Sigmoid colon (tissue), 7 donors: ENCODE data around the gene SERINC5. TPM values are rescaled to one million over a fixed set of nuclear protein-coding genes. Genes with fewer than 3 reads are reported as not detected.

Source experiments
- DNase-seq: peaks from one replicate; pipeline ENCODE4 v3.0.0-alpha.2; 2019
- H3K27ac ChIP-seq, 4 donors: fragments of 200-600 bp; sonication (generic); one replicate each; pipeline ENCODE4 v1.5.1; 2016 to 2019; ENCODE audit warnings: mild to moderate bottlenecking in 1 of 4
- H3K27me3 ChIP-seq, 3 donors: fragments of 200-600 bp; sonication (generic); one replicate each; pipeline ENCODE4 v1.5.1; 2019; ENCODE audit warnings: mild to moderate bottlenecking in 1 of 3
- H3K36me3 ChIP-seq, 4 donors: fragments of 200-600 bp; sonication (generic); one replicate each; pipeline ENCODE4 v1.5.1; 2016 to 2019
- H3K4me1 ChIP-seq, 4 donors: fragments of 200-600 bp; sonication (generic); one replicate each; pipeline ENCODE4 v1.5.1; 2017 to 2019
- H3K4me3 ChIP-seq, 4 donors: fragments of 200-600 bp; sonication (generic); one replicate each; pipeline ENCODE4 v1.5.1; 2017 to 2019; ENCODE audit warnings: mild to moderate bottlenecking in 2 of 4, moderate library complexity in 1 of 4
- H3K9me3 ChIP-seq, 4 donors: fragments of 200-600 bp in 3 of 4; sonication (generic) in 3 of 4; one replicate each; pipeline versions ENCODE4 v1.5.1 to v1.6.1; 2013 to 2019
- EP300 ChIP-seq, 4 donors: sonication (generic); formaldehyde crosslinking; IDR thresholded peaks; one replicate each; pipeline ENCODE4 v1.6.1; 2017; ENCODE audit warnings: antibody characterized with exemption in 4 of 4
- POLR2A ChIP-seq, 2 donors: fragments of 450-650 bp; IDR thresholded peaks; one replicate each; pipeline ENCODE4 v1.6.1; 2016; ENCODE audit warnings: antibody characterized with exemption in 2 of 2, mild to moderate bottlenecking in 2 of 2, moderate library complexity in 2 of 2
- POLR2AphosphoS5 ChIP-seq, 4 donors: sonication (generic); formaldehyde crosslinking; IDR thresholded peaks; one replicate each; pipeline ENCODE4 v1.6.1; 2017; ENCODE audit warnings: antibody characterized with exemption in 4 of 4
- WGBS, 2 donors: extraction: QIAGEN DNeasy Blood & Tissue Kit; methylation state at CpG; one replicate each; pipeline ENCODE4 v1.1.7; 2013; 5-methylcytosine and 5-hydroxymethylcytosine counted together
- intact Hi-C: fragments of 100-400 bp; cut with DNase I; formaldehyde crosslinking; loops from one replicate; pipeline ENCODE4 v1.15.1; 2023
- polyA plus RNA-seq, 3 donors: library from polyadenylated mRNA; stranded (reverse); fragments of 200-250 nt; gene quantifications; one replicate each; pipeline ENCODE4 v1.2.3, GENCODE V29; 2013
- total RNA-seq, 4 donors: library from RNA; depleted of rRNA; stranded (reverse); fragments of >200 nt; gene quantifications; one replicate each; pipeline ENCODE4 v1.1.0, GENCODE V29; 2016
- TF ChIP-seq, protein P1 (sequence below), 4 experiments: fragments of 450-650 bp in 3 of 4; fragments of 200-600 bp in 1 of 4; IDR thresholded peaks; one replicate each; pipeline ENCODE4 v1.5.1; 2016 to 2019; ENCODE audit warnings: antibody characterized with exemption in 4 of 4, mild to moderate bottlenecking in 3 of 4, moderate library complexity in 2 of 4
- donor health status: healthy with polysubstance abuse.
- donor health status: Bipolar disorder and iron deficiency.
- donor health status: healthy.

The SERINC5 gene
- total and polyA plus RNA-seq, 7 donors = 3.6 to 25.9 (median 9.6) TPM

- Histone ChIP-seq H3K4me3 (no peak overlapping the region), H3K27me3 (no peaks in the 10 kb centered on the region), H3K9me3 (no peaks in the 10 kb centered on the region), H3K4me1 (no peaks in the 10 kb centered on the region), H3K36me3 (no peaks in the 10 kb centered on the region), H3K27ac (no peak overlapping the region)
- intact Hi-C loops = no loop called here
- no peak for DNase-seq
- TF ChIP-seq EP300 (IDR thresholded peaks at IDR 0.05) = no peak
- TF ChIP-seq, protein P1, sequence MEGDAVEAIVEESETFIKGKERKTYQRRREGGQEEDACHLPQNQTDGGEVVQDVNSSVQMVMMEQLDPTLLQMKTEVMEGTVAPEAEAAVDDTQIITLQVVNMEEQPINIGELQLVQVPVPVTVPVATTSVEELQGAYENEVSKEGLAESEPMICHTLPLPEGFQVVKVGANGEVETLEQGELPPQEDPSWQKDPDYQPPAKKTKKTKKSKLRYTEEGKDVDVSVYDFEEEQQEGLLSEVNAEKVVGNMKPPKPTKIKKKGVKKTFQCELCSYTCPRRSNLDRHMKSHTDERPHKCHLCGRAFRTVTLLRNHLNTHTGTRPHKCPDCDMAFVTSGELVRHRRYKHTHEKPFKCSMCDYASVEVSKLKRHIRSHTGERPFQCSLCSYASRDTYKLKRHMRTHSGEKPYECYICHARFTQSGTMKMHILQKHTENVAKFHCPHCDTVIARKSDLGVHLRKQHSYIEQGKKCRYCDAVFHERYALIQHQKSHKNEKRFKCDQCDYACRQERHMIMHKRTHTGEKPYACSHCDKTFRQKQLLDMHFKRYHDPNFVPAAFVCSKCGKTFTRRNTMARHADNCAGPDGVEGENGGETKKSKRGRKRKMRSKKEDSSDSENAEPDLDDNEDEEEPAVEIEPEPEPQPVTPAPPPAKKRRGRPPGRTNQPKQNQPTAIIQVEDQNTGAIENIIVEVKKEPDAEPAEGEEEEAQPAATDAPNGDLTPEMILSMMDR (IDR thresholded peaks at IDR 0.05) = no peak
- no peak for TF ChIP-seq POLR2A (IDR thresholded peaks at IDR 0.05)
- TF ChIP-seq POLR2AphosphoS5 (IDR thresholded peaks at IDR 0.05) = no peak
- WGBS, 2 donors = 92 to 95% methylated on average over 10 of the region's 10 CpGs
Measured at GRCh38 chr5:80072103-80073073, 183.5 kb downstream of the SERINC5 start.

DNA sequence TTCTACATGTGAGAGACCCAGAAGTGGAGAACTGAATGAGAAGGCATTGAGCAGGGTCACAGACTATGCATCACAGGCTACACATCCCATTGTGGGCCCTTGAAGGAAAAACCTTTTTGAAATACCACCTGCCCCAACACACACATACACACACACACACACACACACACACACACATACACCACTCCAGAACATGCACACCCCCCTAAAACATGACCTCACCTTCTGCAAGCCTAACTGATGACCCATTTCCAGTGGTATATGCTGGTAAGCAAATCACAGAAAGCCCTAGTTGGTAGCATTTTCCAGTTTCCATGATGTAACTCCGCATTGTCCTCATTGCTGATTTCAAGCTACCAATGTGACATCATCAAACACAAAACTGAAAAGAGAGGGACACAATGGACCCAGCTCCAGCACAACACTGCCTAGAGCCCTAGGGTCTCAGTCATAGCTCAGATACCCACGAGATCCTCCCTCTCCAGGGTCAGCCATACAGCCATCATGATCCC is 184.3 kb downstream of the SERINC5 start:
- H3K27me3 ChIP-seq = no peaks in the 10 kb centered on the region
- no peak overlapping the region for H3K27ac ChIP-seq
- no peaks in the 10 kb centered on the region for H3K9me3 ChIP-seq
- H3K4me1 ChIP-seq = no peaks in the 10 kb centered on the region
- 89% methylated on average over 2 of the region's 2 CpGs for WGBS, 2 donors
- no peak overlapping the region for H3K4me3 ChIP-seq
- TF ChIP-seq POLR2A (IDR thresholded peaks at IDR 0.05) = no peak
- TF ChIP-seq POLR2AphosphoS5 (IDR thresholded peaks at IDR 0.05) = no peak
- TF ChIP-seq, protein P1 (IDR thresholded peaks at IDR 0.05) = no peak
- TF ChIP-seq EP300 (IDR thresholded peaks at IDR 0.05) = no peak
- intact Hi-C loops = no loop called here
- DNase-seq = no peak
- H3K36me3 ChIP-seq = no peaks in the 10 kb centered on the region

- no peak for DNase-seq
- no peaks in the 10 kb centered on the region for H3K27me3 ChIP-seq
- H3K36me3 ChIP-seq = no peaks in the 10 kb centered on the region
- H3K9me3 ChIP-seq = no peaks in the 10 kb centered on the region
- TF ChIP-seq POLR2A (IDR thresholded peaks at IDR 0.05) (no peak), POLR2AphosphoS5 (IDR thresholded peaks at IDR 0.05) (no peak), EP300 (IDR thresholded peaks at IDR 0.05) (no peak)
- TF ChIP-seq, protein P1 (IDR thresholded peaks at IDR 0.05) = no peak
- H3K4me1 ChIP-seq = no peaks in the 10 kb centered on the region
- H3K27ac ChIP-seq = no peak overlapping the region
- WGBS, 2 donors = 74 to 84% methylated on average over 10 of the region's 10 CpGs
- H3K4me3 ChIP-seq = no peak overlapping the region
- intact Hi-C loops = no loop called here
Measured at GRCh38 chr5:80070338-80071056, 185.4 kb downstream of the SERINC5 start.

DNA sequence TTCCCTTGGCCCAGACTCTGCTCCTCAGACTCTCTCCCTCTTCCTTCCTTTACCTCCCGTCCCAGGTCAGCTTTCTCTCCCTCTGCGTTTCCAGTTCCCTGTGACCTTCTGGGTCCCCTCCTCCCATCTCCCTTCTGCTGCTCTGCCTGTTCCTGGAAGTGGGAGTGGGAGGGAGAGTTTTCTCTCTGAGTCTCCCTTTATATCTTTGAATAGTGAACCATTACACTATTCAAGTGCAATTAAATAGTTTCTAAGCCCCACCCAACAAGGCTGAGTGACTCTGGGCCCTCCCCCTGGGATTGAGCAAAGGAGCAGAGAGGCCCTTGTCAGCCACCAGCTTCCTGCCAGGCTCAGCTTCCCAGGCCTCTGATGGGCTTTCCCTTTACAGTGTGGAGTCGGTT is 185.9 kb downstream of the SERINC5 start:
- peak overlapping the region in 1 of 4 donors; percentile 25 for H3K27ac ChIP-seq
- TF ChIP-seq POLR2AphosphoS5 (IDR thresholded peaks at IDR 0.05) (no peak), EP300 (IDR thresholded peaks at IDR 0.05) (no peak), POLR2A (IDR thresholded peaks at IDR 0.05) (no peak)
- TF ChIP-seq, protein P1 (IDR thresholded peaks at IDR 0.05) = no peak
- no peak for DNase-seq
- no peaks in the 10 kb centered on the region for H3K36me3 ChIP-seq
- no peaks in the 10 kb centered on the region for H3K27me3 ChIP-seq
- H3K9me3 ChIP-seq = no peaks in the 10 kb centered on the region
- WGBS, 2 donors = 22 to 34% methylated on average over 3 of the region's 3 CpGs
- H3K4me3 ChIP-seq = no peak overlapping the region
- intact Hi-C loops = no loop called here
- H3K4me1 ChIP-seq = no peaks in the 10 kb centered on the region
